PC-3 (cell line): ENCODE data around the gene DLG2. TPM values are rescaled to one million over a fixed set of nuclear protein-coding genes. Genes with fewer than 3 reads are reported as not detected.

Experiments used
- ATAC-seq: fragments of 200-7000 bp; cut with Tn5 transposase; 2 replicates; pipeline ENCODE4 v1.9.1; 2020; ENCODE audit warnings: mild to moderate bottlenecking, moderate library complexity
- BruUV-seq: library from RNA; stranded (reverse); fragments of 400-500 nt; replicated peaks from 2 replicates; lab custom pipeline; 2021; lab: Mats Ljungman, UMichigan
- CTCF ChIA-PET: fragments of 300-600 bp; sonication (Branson Sonifier 250); formaldehyde crosslinking; loops from one replicate; lab custom pipeline; 2022; ENCODE audit warnings: antibody characterized with exemption; lab: Charles Lee
- POLR2A ChIA-PET: fragments of 300-600 bp; sonication (Branson Sonifier 250); formaldehyde crosslinking; loops from one replicate; lab custom pipeline; 2022; ENCODE audit warnings: antibody characterized with exemption; ENCODE audit not compliant: unreplicated experiment; lab: Charles Lee
- DNase-seq: peaks from one replicate; pipeline ENCODE4 v3.0.0-alpha.2; 2015
- H2AFZ ChIP-seq: fragments of 300-600 bp; sonication (generic); 2 replicates; pipeline ENCODE4 v1.6.0; 2016; ENCODE audit warnings: antibody characterized with exemption, low read length
- H3F3A ChIP-seq: fragments of 300-600 bp; sonication (generic); one replicate; pipeline ENCODE4 v1.6.0; 2017; ENCODE audit warnings: antibody characterized with exemption, low read length, control low read depth, mild to moderate bottlenecking; ENCODE audit not compliant: unreplicated experiment
- H3K27ac ChIP-seq: fragments of 300-600 bp; sonication (generic); 2 replicates; pipeline ENCODE4 v1.5.1; 2016; ENCODE audit warnings: mild to moderate bottlenecking, low read length
- H3K27me3 ChIP-seq: fragments of 300-600 bp; sonication (generic); 2 replicates; pipeline ENCODE4 v1.6.1; 2016; ENCODE audit warnings: low read length, mixed read lengths
- H3K36me3 ChIP-seq: fragments of 300-600 bp; sonication (generic); 2 replicates; pipeline ENCODE4 v1.6.1; 2016; ENCODE audit warnings: low read depth, mixed run types, low read length, mixed read lengths
- H3K4me1 ChIP-seq: fragments of 300-600 bp; sonication (generic); 2 replicates; pipeline ENCODE4 v1.5.1; 2016; ENCODE audit warnings: low read length; ENCODE audit not compliant: insufficient read depth
- H3K4me2 ChIP-seq: fragments of 300-600 bp; sonication (generic); 2 replicates; pipeline ENCODE4 v1.6.0; 2016; ENCODE audit warnings: low read length
- H3K4me3 ChIP-seq: fragments of 300-600 bp; sonication (generic); 2 replicates; pipeline ENCODE4 v1.5.1; 2016; ENCODE audit warnings: mild to moderate bottlenecking, low read length, mixed read lengths
- H3K79me2 ChIP-seq: fragments of 300-600 bp; sonication (generic); 2 replicates; pipeline ENCODE4 v1.6.1; 2017; ENCODE audit warnings: low read length, mixed read lengths
- H3K9ac ChIP-seq: fragments of 300-600 bp; sonication (generic); 2 replicates; pipeline ENCODE4 v1.6.0; 2016; ENCODE audit warnings: mild to moderate bottlenecking, low read length
- H3K9me2 ChIP-seq: fragments of 300-600 bp; sonication (generic); replicated peaks from 2 replicates; pipeline ENCODE4 v1.6.1; 2016; ENCODE audit warnings: mixed run types, low read length, mixed read lengths
- H3K9me3 ChIP-seq: fragments of 300-600 bp; sonication (generic); 2 replicates; pipeline ENCODE4 v1.6.1; 2016; ENCODE audit warnings: low read length, mixed read lengths
- H4K20me1 ChIP-seq: fragments of 300-600 bp; sonication (generic); 2 replicates; pipeline ENCODE4 v1.6.1; 2016; ENCODE audit warnings: low read length, mixed read lengths
- CTCF ChIP-seq: fragments of 300-600 bp; sonication (generic); conservative IDR thresholded peaks from 2 replicates; pipeline ENCODE4 v1.5.1; 2017; ENCODE audit warnings: antibody characterized with exemption, low read depth, mild to moderate bottlenecking, low read length
- EZH2 ChIP-seq: fragments of 300-600 bp; sonication (generic); IDR thresholded peaks from one replicate; pipeline ENCODE4 v1.6.1; 2017; ENCODE audit warnings: antibody characterized with exemption, mild to moderate bottlenecking, low read length; ENCODE audit not compliant: unreplicated experiment
- EZH2phosphoT487 ChIP-seq: fragments of 300-600 bp; sonication (generic); IDR thresholded peaks from 2 replicates; pipeline ENCODE4 v1.6.1; 2018; ENCODE audit warnings: mild to moderate bottlenecking, antibody characterized with exemption, low read length, borderline replicate concordance
- intact Hi-C: fragments of 100-400 bp; cut with micrococcal nuclease; formaldehyde crosslinking; loops from 2 replicates; pipeline ENCODE4 v1.9.0; 2023
- total RNA-seq: library from RNA; depleted of rRNA; stranded (reverse); fragments of >200 nt; gene quantifications from 2 replicates; pipeline ENCODE4 v1.2.3, GENCODE V29; 2014

The DLG2 gene
- total RNA-seq, 1 experiment from 2014 or later = 0.58 TPM

DNA sequence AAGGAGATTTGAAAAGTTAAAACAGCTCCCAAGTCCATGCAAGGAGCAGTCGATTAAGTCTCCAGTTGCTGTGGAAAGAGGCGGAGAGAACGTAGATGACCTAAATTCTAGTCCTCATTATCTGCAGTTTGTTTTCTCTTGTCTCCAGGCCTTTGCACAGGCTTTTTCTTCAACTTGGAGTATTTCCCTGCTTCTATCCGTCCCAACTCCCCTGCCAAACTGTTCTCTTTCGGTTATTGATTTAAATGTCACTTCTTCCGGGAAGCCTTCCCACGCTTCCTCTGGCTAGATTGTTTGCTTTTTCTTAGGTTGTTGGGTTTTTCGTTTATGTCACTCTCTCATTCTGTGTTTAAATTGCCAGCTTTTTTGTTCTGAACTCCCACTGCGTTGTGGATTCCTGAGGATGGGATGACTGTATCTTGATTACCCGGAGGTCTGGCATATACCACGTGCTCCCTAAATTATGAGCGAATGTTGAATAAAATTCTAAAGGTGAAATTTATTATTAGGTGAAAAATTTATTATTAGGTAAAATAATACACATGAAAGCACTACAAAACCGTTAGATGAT is 1.7 kb upstream of the DLG2 start:
- no peak for DNase-seq
- H2AFZ ChIP-seq = peak overlapping the region; percentile 68
- no peaks in the 10 kb centered on the region for H3F3A ChIP-seq
- ChIA-PET POLR2A (interaction anchor here (0.6 kb wide), 1 partner anchor 36 kb away, joined by 3 read pairs; no protein-coding TSS in a partner anchor), CTCF (interaction anchor here (0.8 kb wide), 1 partner anchor 1409 kb away, joined by 9 read pairs; the partner anchor contains the start of gene TMEM135)
- peak overlapping the region; percentile 78 for H3K9ac ChIP-seq
- peaks cover 25% of the 10 kb centered on the region for H3K4me1 ChIP-seq
- H3K4me2 ChIP-seq = peak overlapping the region; percentile 85
- no peaks in the 10 kb centered on the region for H3K9me2 ChIP-seq
- peak overlapping the region; percentile 30 for H3K27ac ChIP-seq
- no peaks in the 10 kb centered on the region for H3K9me3 ChIP-seq
- intact Hi-C loops = loop anchor here (1.0 to 10.0 kb wide), 3 partner anchors 18 to 1286 kb away; partner anchors contain the start of gene TMEM126A
- ATAC-seq = peak; percentile 3
- TF ChIP-seq EZH2 = no peak
- no peak for TF ChIP-seq CTCF
- TF ChIP-seq EZH2phosphoT487 = no peak
- H3K79me2 ChIP-seq = peaks cover 44% of the 10 kb centered on the region
- H3K36me3 ChIP-seq = peaks cover 12% of the 10 kb centered on the region; the same call in 1 of the 2 replicates
- H3K27me3 ChIP-seq = no peaks in the 10 kb centered on the region
- peak overlapping the region; percentile 83 for H3K4me3 ChIP-seq
- no peaks in the 10 kb centered on the region for H4K20me1 ChIP-seq
- BruUV-seq = TSS peak; percentile 72

- peaks cover 12% of the 10 kb centered on the region; the same call in 1 of the 2 replicates for H3K36me3 ChIP-seq
- CTCF ChIA-PET = interaction anchor here (0.8 kb wide), 1 partner anchor 1410 kb away, joined by 9 read pairs; the partner anchor contains the start of gene TMEM135
These were observed 1.0 kb upstream of the DLG2 start, which contains the start of gene TMEM126B for GRCh38 chr11:85627998-85628770. TMEM126B (plus strand) TSS chr11:85628593; CDS start chr11:85628608, 15 bp downstream.

More at GRCh38 chr11:85627998-85628770, 1.0 kb upstream of the DLG2 start, which contains the start of gene TMEM126B:
- peak; percentile 97 for ATAC-seq
- peak within 1 kb of the TSS; percentile 89 for H2AFZ ChIP-seq
- H3K9me3 ChIP-seq = no peaks in the 10 kb centered on the region
- POLR2A ChIA-PET = interaction anchor here (0.6 to 0.8 kb wide), 4 partner anchors 20 to 234 kb away, joined by 3 to 16 read pairs (median 6); partner anchors contain the start of gene TMEM126A
- H3F3A ChIP-seq = no peaks in the 10 kb centered on the region
- intact Hi-C loops = loop anchor here (1.0 to 10.0 kb wide), 4 partner anchors 19 to 1287 kb away; partner anchors contain the start of gene TMEM126A
- H3K9me2 ChIP-seq = no peaks in the 10 kb centered on the region
- peak within 1 kb of the TSS; percentile 83 for H3K4me3 ChIP-seq
- BruUV-seq = TSS peak; percentile 78
- peak within 1 kb of the TSS; percentile 78 for H3K9ac ChIP-seq
- peak within 1 kb of the TSS; percentile 97 for H3K4me2 ChIP-seq
- DNase-seq = peak; percentile 99
- no peaks in the 10 kb centered on the region for H4K20me1 ChIP-seq
- peaks cover 25% of the 10 kb centered on the region for H3K4me1 ChIP-seq
- H3K27ac ChIP-seq = peak within 1 kb of the TSS; percentile 30
- TF ChIP-seq CTCF (no peak), EZH2phosphoT487 (no peak), EZH2 (no peak)
- H3K27me3 ChIP-seq = no peaks in the 10 kb centered on the region
- H3K79me2 ChIP-seq = peaks cover 39% of the 10 kb centered on the region
